Measurements from ENCODE around the gene EYS. TPM values are rescaled to one million over a fixed set of nuclear protein-coding genes. Genes with fewer than 3 reads are reported as not detected.

EYS gene
- total RNA-seq, 4 donors from 2014 or later, result 0.12 to 1.4 (median 0.22) TPM

DNA sequence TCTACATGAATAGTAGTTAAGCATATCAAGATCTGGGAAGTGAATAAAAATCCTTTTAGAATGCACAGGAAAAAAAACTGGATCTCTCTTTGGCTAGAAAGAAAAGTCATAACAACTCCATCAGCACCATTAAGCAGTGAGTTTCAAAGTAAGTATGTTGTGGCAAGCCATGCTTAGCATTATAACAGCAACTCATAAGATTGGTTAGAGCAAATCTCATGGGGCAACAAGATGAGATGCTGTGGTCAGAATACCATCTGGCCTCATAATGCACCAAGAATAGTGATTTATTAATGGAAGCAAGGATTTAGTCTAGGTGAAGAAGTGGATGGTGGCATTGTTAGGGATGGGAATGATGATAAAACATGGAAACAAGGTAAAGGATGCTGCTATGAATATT, 1912.0 kb downstream of the EYS start:
- TF ChIP-seq, protein P1, sequence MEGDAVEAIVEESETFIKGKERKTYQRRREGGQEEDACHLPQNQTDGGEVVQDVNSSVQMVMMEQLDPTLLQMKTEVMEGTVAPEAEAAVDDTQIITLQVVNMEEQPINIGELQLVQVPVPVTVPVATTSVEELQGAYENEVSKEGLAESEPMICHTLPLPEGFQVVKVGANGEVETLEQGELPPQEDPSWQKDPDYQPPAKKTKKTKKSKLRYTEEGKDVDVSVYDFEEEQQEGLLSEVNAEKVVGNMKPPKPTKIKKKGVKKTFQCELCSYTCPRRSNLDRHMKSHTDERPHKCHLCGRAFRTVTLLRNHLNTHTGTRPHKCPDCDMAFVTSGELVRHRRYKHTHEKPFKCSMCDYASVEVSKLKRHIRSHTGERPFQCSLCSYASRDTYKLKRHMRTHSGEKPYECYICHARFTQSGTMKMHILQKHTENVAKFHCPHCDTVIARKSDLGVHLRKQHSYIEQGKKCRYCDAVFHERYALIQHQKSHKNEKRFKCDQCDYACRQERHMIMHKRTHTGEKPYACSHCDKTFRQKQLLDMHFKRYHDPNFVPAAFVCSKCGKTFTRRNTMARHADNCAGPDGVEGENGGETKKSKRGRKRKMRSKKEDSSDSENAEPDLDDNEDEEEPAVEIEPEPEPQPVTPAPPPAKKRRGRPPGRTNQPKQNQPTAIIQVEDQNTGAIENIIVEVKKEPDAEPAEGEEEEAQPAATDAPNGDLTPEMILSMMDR (IDR thresholded peaks at IDR 0.05), result no peak
- no peak for ATAC-seq (ENCODE audit: low FRiP score)
- DNase-seq (ENCODE audit: low spot score), result no peak

DNA sequence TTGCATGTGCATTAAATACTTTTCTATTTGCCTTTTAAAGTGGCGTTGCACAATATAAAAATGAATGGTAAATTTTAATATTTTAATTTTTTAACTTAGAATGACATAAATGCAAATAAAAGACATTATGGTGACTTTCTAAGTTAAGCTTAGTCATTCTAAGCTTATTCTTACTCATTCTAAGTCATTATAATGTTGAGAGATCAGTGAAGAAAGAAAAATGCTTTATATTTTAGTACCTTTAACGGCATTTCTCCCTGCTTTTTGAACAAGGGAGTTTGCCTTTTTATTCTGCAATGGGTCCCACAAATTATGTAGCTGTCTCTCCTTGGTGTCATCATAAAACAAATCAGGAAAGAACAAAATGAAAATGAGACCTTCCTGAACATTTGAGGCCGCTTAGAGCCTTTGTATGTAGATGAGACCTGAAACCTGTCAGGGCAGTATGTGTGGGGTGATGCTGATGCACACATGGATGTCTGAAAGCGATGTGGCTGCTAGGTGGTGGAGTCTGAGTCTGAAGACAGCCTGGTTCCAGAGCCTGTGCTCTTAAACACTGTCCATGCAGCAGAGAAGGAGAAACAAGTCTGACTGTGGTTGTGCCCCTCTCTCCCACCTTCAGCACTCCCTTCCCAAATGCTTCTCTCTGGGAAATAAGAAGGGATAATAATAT, 1913.4 kb downstream of the EYS start:
- ATAC-seq (ENCODE audit: low FRiP score) (no peak), DNase-seq (ENCODE audit: low spot score) (no peak)
- TF ChIP-seq, protein P1 (IDR thresholded peaks at IDR 0.05), result no peak

DNA sequence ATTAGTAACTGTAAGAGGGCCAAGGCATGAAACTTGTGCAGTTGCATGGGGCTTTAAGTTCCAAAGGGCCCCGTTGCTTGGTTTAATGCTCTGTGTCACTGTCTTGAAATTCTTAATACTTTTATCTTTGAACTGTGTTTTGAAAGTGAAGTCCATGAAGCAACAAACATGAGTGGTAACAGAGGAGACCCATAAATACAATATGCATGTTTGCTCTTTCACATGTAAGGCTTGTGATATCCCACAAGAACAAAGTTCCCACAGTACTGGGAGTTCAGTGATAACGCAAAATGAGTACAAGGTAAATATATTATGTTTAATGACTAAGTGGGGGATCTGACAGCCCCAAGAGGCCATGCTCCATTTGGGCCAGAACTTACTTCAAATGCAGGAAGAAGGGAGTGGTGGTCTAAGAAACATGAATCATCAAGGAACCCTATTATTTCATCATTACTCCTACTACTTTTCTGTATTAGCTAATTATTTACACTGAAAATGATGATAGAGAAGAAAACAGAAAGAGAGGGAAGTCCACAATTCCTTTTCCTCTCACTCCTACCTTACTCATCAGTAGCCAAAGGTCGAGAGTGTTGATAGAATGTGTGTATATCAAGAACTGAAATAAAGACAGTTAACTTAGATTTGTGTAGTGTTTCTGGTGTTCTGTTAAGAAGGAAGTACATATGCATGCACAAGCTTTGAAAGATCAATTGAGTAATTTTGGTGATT, 1914.1 kb downstream of the EYS start:
- ATAC-seq (ENCODE audit: low FRiP score) (no peak), DNase-seq (ENCODE audit: low spot score) (no peak)
- TF ChIP-seq, protein P1 (IDR thresholded peaks at IDR 0.05), result no peak

DNA sequence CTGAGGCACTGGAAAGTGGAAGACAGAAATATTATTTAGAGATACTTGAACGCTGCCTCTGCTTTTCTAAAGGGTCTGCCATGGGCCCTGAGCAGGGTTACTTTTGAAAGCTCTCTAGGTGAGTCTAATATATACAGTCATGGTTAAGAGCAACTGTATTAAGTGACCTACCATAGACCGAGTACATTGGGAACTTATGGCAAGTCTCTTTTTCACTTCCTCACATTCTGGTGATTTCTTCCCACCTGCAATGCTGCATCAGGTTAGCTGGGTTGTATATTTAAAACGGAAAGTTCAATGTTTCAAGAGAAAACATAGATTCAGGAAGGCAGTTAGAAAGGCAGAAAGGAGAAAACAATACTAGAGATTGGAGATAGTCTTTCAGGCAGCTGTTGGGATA, 1916.7 kb downstream of the EYS start:
- TF ChIP-seq, protein P1 (IDR thresholded peaks at IDR 0.05), result no peak
- DNase-seq (ENCODE audit: low spot score) (no peak), ATAC-seq (ENCODE audit: low FRiP score) (no peak)

DNA sequence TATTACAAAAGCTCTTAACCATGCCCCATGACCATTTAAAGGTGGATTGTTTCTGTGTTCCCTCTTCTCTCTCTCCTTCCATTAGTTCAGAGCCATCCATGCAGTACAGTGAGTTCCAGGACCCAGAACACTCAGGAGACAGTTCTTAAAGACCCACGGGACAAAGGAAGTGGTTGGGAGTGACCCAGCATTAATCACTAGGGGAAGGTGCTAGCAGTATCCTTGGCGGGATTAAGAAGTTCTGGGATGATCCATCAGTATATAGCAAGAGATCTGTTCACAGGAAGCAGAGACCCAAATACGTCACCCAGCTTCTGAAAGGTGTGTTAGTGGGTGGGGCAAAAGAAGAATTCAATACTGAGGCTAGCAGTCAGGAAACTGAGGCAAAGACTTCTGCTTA, 1917.3 kb downstream of the EYS start:
- DNase-seq (ENCODE audit: low spot score) (no peak), ATAC-seq (ENCODE audit: low FRiP score) (no peak)
- TF ChIP-seq, protein P1 (IDR thresholded peaks at IDR 0.05), result no peak

DNA sequence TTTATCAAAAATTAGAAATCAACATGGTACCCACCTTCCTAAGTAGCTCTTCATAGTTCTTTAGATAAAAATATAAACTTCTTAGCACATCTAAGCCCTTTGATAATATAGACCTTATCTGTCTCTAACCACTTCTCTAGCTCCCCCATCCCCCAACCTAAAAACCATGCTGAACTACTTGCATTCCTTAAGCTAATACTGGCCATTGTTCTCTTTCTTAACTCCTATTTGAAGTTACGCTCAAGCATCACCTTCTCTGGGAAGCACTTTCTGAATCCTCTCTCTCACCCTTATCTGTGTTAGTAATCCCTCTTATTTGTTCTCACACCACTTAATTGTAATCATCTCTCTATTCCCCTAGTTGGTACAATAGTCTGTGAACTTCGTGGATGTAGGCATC, 1918.5 kb downstream of the EYS start:
- DNase-seq (ENCODE audit: low spot score) (no peak), ATAC-seq (ENCODE audit: low FRiP score) (no peak)
- TF ChIP-seq, protein P1 (IDR thresholded peaks at IDR 0.05), result no peak

DNA sequence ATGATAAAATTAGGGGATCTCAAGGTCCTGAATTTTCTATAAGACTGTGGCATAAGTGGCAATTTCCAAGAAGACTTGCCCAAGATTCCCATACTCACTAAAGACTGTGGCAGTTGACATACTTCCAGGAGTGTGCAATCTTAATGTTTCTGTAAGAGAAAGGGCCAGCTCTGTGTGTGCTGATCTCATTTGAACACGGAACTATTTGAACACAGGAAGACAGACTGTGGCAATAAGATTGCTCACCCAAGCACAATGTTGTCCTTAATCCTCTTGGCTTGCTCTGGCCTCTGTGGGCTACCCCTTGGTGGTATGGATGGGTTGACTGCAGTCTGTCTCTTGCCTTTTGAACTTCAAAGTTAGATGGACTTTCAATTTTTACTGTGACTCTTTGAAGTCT, 1920.0 kb downstream of the EYS start:
- ATAC-seq (ENCODE audit: low FRiP score), result no peak
- TF ChIP-seq, protein P1 (IDR thresholded peaks at IDR 0.05), result no peak
- no peak for DNase-seq (ENCODE audit: low spot score)

Measured in omental fat pad (tissue), 4 donors.